Endothelial cell of umbilical vein (primary cell): ENCODE data around the gene SLC35E4. TPM values are rescaled to one million over a fixed set of nuclear protein-coding genes. Genes with fewer than 3 reads are reported as not detected.

Experiments used
- BruUV-seq: library from RNA; stranded (reverse); fragments of 400-500 nt; replicated peaks from 2 replicates; lab custom pipeline; 2021; lab: Mats Ljungman, UMichigan
- CTCF ChIA-PET: fragments of 300-600, 350-600 bp; sonication (Branson Sonifier 250); formaldehyde crosslinking; loops from one replicate; lab custom pipeline; 2021; ENCODE audit warnings: antibody characterized with exemption, inconsistent platforms; lab: Charles Lee
- POLR2A ChIA-PET: fragments of 300-600, 350-600 bp; sonication (Branson Sonifier 250); formaldehyde crosslinking; loops from one replicate; lab custom pipeline; 2021; ENCODE audit warnings: antibody characterized with exemption, inconsistent platforms; lab: Charles Lee
- DNase-seq: peaks from one replicate; pipeline ENCODE4 v3.0.0-alpha.2; 2011; ENCODE audit warnings: low read depth, low spot score
- FAIRE-seq: peaks from 2 replicates; lab custom pipeline; 2011; peaks lifted over from hg19 to GRCh38; lab: Jason Lieb, UNC
- H2AFZ ChIP-seq: 2 replicates; pipeline ENCODE4 v1.6.0; 2012; ENCODE audit warnings: low read depth, low read length, control low read depth, inconsistent platforms
- H3K27ac ChIP-seq: 2 replicates; pipeline ENCODE4 v1.5.1; 2011; ENCODE audit warnings: low read depth, mild to moderate bottlenecking, control low read depth, low read length, moderate library complexity; ENCODE audit not compliant: insufficient read depth
- H3K27me3 ChIP-seq, 2 experiments: 2 replicates each; pipeline versions ENCODE4 v1.6.0 to v1.6.1; 2011; ENCODE audit warnings: low read length in 2 of 2, mixed read lengths in 1 of 2; ENCODE audit not compliant: control insufficient read depth in 2 of 2, insufficient read depth in 2 of 2
- H3K36me3 ChIP-seq, 2 experiments: 2 replicates in 1 of 2; 3 replicates in 1 of 2; pipeline ENCODE4 v1.5.1; 2011; ENCODE audit warnings: low read length in 2 of 2, mild to moderate bottlenecking in 1 of 2, moderate library complexity in 1 of 2; ENCODE audit not compliant: control insufficient read depth in 2 of 2, insufficient read depth in 2 of 2; ENCODE audit errors: extremely low read depth in 1 of 2
- H3K4me1 ChIP-seq: 3 replicates; pipeline ENCODE4 v1.5.1; 2011; ENCODE audit warnings: mild to moderate bottlenecking, low read length; ENCODE audit not compliant: control insufficient read depth, insufficient read depth; ENCODE audit errors: extremely low read depth
- H3K4me2 ChIP-seq: 2 replicates; pipeline ENCODE4 v1.6.1; 2011; ENCODE audit warnings: low read length, control low read depth, mixed read lengths; ENCODE audit not compliant: insufficient read depth
- H3K4me3 ChIP-seq, 3 experiments: fragments of 200-600 bp in 1 of 3; sonication (generic), shearing (Covaris generic) in 1 of 3; replicated peaks in 1 of 3; 2 replicates each; pipeline ENCODE4 v1.5.1; 2011 to 2016; ENCODE audit warnings: control low read depth in 3 of 3, low read length in 3 of 3, mild to moderate bottlenecking in 2 of 3, inconsistent platforms in 1 of 3, low read depth in 1 of 3, moderate library complexity in 1 of 3; ENCODE audit not compliant: insufficient read depth in 1 of 3
- H3K79me2 ChIP-seq: 2 replicates; pipeline ENCODE4 v1.6.0; 2012; ENCODE audit warnings: low read length, inconsistent platforms; ENCODE audit not compliant: control insufficient read depth, insufficient read depth
- H3K9ac ChIP-seq: replicated peaks from 2 replicates; pipeline ENCODE3; 2011; ENCODE audit warnings: low read length, control low read depth; ENCODE audit not compliant: insufficient read depth; ENCODE audit errors: extremely low read depth
- H3K9me1 ChIP-seq: replicated peaks from 3 replicates; pipeline ENCODE4 v1.6.0; 2011; ENCODE audit warnings: mild to moderate bottlenecking, low read length; ENCODE audit not compliant: control insufficient read depth, insufficient read depth; ENCODE audit errors: extremely low read depth
- H3K9me3 ChIP-seq: replicated peaks from 2 replicates; pipeline ENCODE4 v1.5.1; 2012; ENCODE audit warnings: low read length, inconsistent platforms; ENCODE audit not compliant: control insufficient read depth, insufficient read depth
- H4K20me1 ChIP-seq: replicated peaks from 2 replicates; pipeline ENCODE3; 2011; ENCODE audit warnings: mild to moderate bottlenecking, low read length; ENCODE audit not compliant: control insufficient read depth, insufficient read depth; ENCODE audit errors: extremely low read depth
- CTCF ChIP-seq, 2 donors: IDR thresholded peaks; 1 replicate in 1 of 2; 2 replicates in 1 of 2; pipeline ENCODE4 v1.5.1; 2011; ENCODE audit warnings: low read length in 2 of 2, mild to moderate bottlenecking in 2 of 2, moderate library complexity in 2 of 2, control low read depth in 1 of 2, inconsistent platforms in 1 of 2, low read depth in 1 of 2; ENCODE audit not compliant: insufficient read depth in 1 of 2; ENCODE audit errors: extremely low read depth in 1 of 2
- EZH2 ChIP-seq: IDR thresholded peaks from 2 replicates; pipeline ENCODE4 v1.6.1; 2012; ENCODE audit warnings: borderline replicate concordance, low read depth, mild to moderate bottlenecking, moderate library complexity, low read length, inconsistent platforms; ENCODE audit not compliant: severe bottlenecking
- GATA2 ChIP-seq: IDR thresholded peaks from 2 replicates; pipeline ENCODE4 v1.7.0; 2011; ENCODE audit warnings: low read depth, mild to moderate bottlenecking, moderate library complexity, mixed read lengths, low read length; ENCODE audit not compliant: insufficient read length, insufficient read depth
- MAX ChIP-seq: IDR thresholded peaks from 2 replicates; pipeline ENCODE4 v1.6.1; 2011; ENCODE audit not compliant: insufficient read depth, insufficient read length
- MYC ChIP-seq: IDR thresholded peaks from one replicate; pipeline ENCODE4 v1.6.1; 2011; ENCODE audit warnings: mild to moderate bottlenecking, low read depth, low read length
- POLR2A ChIP-seq: IDR thresholded peaks from 2 replicates; pipeline ENCODE4 v1.6.1; 2012; ENCODE audit warnings: low read depth, mild to moderate bottlenecking, control low read depth, low read length
- POLR2AphosphoS5 ChIP-seq: IDR thresholded peaks from 2 replicates; pipeline ENCODE4 v1.6.1; 2012; ENCODE audit warnings: low read depth, mild to moderate bottlenecking, control low read depth, low read length, moderate library complexity; ENCODE audit not compliant: insufficient read depth
- dilution Hi-C: fragments of 300-500 bp; cut with MboI; formaldehyde crosslinking; loops from one replicate; pipeline ENCODE4 v1.15.0; 2019; ENCODE audit warnings: low sequenced_read_pairs; ENCODE audit not compliant: extremely low pct_ligation_motif_present
- intact Hi-C: fragments of 100-400 bp; cut with micrococcal nuclease; formaldehyde crosslinking; loops from one replicate; pipeline ENCODE4 v1.10.0; 2022
- polyA plus RNA-seq, 4 experiments: library from polyadenylated mRNA; depleted of rRNA in 3 of 4; stranded (reverse) in 3 of 4; unstranded in 1 of 4; fragments of >200 nt; gene quantifications; 2 replicates each; pipeline versions ENCODE4 v1.2.1 to v1.2.3, GENCODE V29; 2011 to 2012; ENCODE audit warnings: missing spikeins in 1 of 4
- total RNA-seq: library from RNA; stranded (reverse); gene quantifications from 2 replicates; pipeline ENCODE4 v1.2.3, GENCODE V29; 2021

SLC35E4 gene
- total and polyA plus RNA-seq, 2 donors (not counting 3 experiments of a cell fraction or from before 2014, with no cell fraction given) = 10.7 to 15.3 TPM

- H3K27me3 ChIP-seq = no peaks in the 10 kb centered on the region
- no peak overlapping the region for H3K27ac ChIP-seq
- peak overlapping the region; percentile 95 for H3K4me2 ChIP-seq
- DNase-seq (peak; percentile 11), FAIRE-seq (no peak)
- POLR2A ChIA-PET = no interaction called here
- no peaks in the 10 kb centered on the region for H3K9me1 ChIP-seq
- BruUV-seq = no TSS peak
- no peaks in the 10 kb centered on the region for H3K9me3 ChIP-seq
- H4K20me1 ChIP-seq = no peaks in the 10 kb centered on the region
- H3K4me1 ChIP-seq = peaks cover 31% of the 10 kb centered on the region
- H3K36me3 ChIP-seq = no peaks in the 10 kb centered on the region
- H3K79me2 ChIP-seq = peaks cover 52% of the 10 kb centered on the region
- dilution Hi-C loops = no loop called here
- TF ChIP-seq POLR2AphosphoS5 (no peak), POLR2A (no peak), CTCF (IDR thresholded peaks at IDR 0.05; ENCODE audit: extremely low read depth in 1 of 2, insufficient read depth in 1 of 2, low read depth in 1 of 2, low read length in 2 of 2) (no peak), GATA2 (peak; percentile 66), MAX (no peak), MYC (no peak)
- peak overlapping the region in 2 of 3 experiments; percentile 68 to 85 for H3K4me3 ChIP-seq
- CTCF ChIA-PET = interaction anchor here (0.6 to 2.4 kb wide), 3 partner anchors 29 to 117 kb away, joined by 3 to 17 read pairs (median 3); no protein-coding TSS in a partner anchor
- H3K9ac ChIP-seq = no peak overlapping the region
- H2AFZ ChIP-seq = no peak overlapping the region
- intact Hi-C loops = no loop called here
Measured at GRCh38 chr22:30637701-30638114, 2.1 kb downstream of the SLC35E4 start.

GRCh38 chr22:30640361-30640760 is 4.8 kb downstream of the SLC35E4 start:
- peaks cover 19% of the 10 kb centered on the region for H3K4me1 ChIP-seq
- no peaks in the 10 kb centered on the region for H3K36me3 ChIP-seq
- no peaks in the 10 kb centered on the region for H3K9me1 ChIP-seq
- H3K27ac ChIP-seq = no peak overlapping the region
- no peak overlapping the region for H2AFZ ChIP-seq
- peaks cover 65% of the 10 kb centered on the region for H3K79me2 ChIP-seq
- H4K20me1 ChIP-seq = no peaks in the 10 kb centered on the region
- no TSS peak for BruUV-seq
- H3K4me3 ChIP-seq = no peak overlapping the region
- H3K4me2 ChIP-seq = no peak overlapping the region
- ChIA-PET CTCF (no interaction called here), POLR2A (no interaction called here)
- dilution Hi-C loops (no loop called here), intact Hi-C loops (no loop called here)
- DNase-seq (no peak), FAIRE-seq (no peak)
- H3K9ac ChIP-seq = no peak overlapping the region
- H3K27me3 ChIP-seq = no peaks in the 10 kb centered on the region
- no peaks in the 10 kb centered on the region for H3K9me3 ChIP-seq
- no peak for TF ChIP-seq EZH2
